GM23338 (cell line): ENCODE data around the gene MYL6.

Experiments used
- CREB1 ChIP-seq: fragments of 250-450 bp; sonication (Bioruptor Pico); IDR thresholded peaks from 2 replicates; pipeline ENCODE4 v1.5.0; 2020; ENCODE audit warnings: low read depth, mild to moderate bottlenecking, moderate library complexity
- EZH2 ChIP-seq: fragments of 200-600 bp; sonication (generic); IDR thresholded peaks from one replicate; pipeline ENCODE4 v1.8.0; 2017; ENCODE audit warnings: antibody characterized with exemption, mild to moderate bottlenecking, low read depth; ENCODE audit not compliant: unreplicated experiment
- EZH2phosphoT487 ChIP-seq: fragments of 200-600 bp; sonication (generic); IDR thresholded peaks from one replicate; pipeline ENCODE4 v1.8.1; 2018; ENCODE audit warnings: antibody characterized with exemption; ENCODE audit not compliant: unreplicated experiment
- JUNB ChIP-seq: IDR thresholded peaks from one replicate; pipeline ENCODE4 v1.6.1; 2016; ENCODE audit warnings: antibody characterized with exemption; ENCODE audit not compliant: unreplicated experiment
- POLR2AphosphoS5 ChIP-seq: IDR thresholded peaks from 2 replicates; pipeline ENCODE4 v1.6.1; 2016; ENCODE audit warnings: antibody characterized with exemption, low read depth
- TF ChIP-seq, protein P1 (sequence below), 2 experiments: fragments of 200-600 bp in 1 of 2; sonication (generic) in 1 of 2; conservative IDR thresholded peaks; 2 replicates each; pipeline versions ENCODE4 v1.5.1 to v1.6.1; 2016 to 2017; ENCODE audit warnings: antibody characterized with exemption in 2 of 2, low read depth in 2 of 2, mild to moderate bottlenecking in 2 of 2, moderate library complexity in 1 of 2
- TF ChIP-seq, protein P2 (sequence below): IDR thresholded peaks from one replicate; pipeline ENCODE4 v1.6.1; 2018; ENCODE audit warnings: antibody characterized with exemption; ENCODE audit not compliant: unreplicated experiment
- TF ChIP-seq, protein P3 (sequence below): IDR thresholded peaks from 2 replicates; pipeline ENCODE4 v1.6.1; 2016; ENCODE audit warnings: antibody characterized with exemption

DNA sequence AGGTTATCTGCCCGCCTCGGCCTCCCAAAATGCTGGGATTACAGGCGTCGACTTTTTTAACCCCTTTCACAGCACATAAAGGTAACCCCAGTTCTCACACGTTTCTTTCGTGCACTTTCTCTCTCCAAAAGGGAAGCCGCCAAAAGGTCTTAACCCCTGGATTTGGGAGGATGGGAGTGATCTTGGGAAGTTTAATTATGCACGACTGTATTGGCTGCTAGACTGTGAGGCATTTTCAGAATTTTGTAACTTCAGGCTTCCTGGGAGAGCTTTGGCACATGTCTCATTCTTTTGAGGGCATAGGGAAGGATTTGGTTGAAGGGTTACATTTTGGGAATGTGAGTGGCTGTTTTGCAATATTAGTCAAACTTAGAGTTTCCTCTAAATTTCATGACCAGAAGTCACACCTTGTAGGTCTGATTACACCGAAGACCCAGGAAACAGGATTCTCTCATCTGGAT lies 32.6 kb downstream of the MYL6 start:
- TF ChIP-seq, protein P1, sequence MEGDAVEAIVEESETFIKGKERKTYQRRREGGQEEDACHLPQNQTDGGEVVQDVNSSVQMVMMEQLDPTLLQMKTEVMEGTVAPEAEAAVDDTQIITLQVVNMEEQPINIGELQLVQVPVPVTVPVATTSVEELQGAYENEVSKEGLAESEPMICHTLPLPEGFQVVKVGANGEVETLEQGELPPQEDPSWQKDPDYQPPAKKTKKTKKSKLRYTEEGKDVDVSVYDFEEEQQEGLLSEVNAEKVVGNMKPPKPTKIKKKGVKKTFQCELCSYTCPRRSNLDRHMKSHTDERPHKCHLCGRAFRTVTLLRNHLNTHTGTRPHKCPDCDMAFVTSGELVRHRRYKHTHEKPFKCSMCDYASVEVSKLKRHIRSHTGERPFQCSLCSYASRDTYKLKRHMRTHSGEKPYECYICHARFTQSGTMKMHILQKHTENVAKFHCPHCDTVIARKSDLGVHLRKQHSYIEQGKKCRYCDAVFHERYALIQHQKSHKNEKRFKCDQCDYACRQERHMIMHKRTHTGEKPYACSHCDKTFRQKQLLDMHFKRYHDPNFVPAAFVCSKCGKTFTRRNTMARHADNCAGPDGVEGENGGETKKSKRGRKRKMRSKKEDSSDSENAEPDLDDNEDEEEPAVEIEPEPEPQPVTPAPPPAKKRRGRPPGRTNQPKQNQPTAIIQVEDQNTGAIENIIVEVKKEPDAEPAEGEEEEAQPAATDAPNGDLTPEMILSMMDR (conservative IDR thresholded peaks at IDR 0.05; ENCODE audit: low read depth in 2 of 2), result no peak
- no peak for TF ChIP-seq POLR2AphosphoS5
- no peak for TF ChIP-seq EZH2phosphoT487
- TF ChIP-seq, protein P2, sequence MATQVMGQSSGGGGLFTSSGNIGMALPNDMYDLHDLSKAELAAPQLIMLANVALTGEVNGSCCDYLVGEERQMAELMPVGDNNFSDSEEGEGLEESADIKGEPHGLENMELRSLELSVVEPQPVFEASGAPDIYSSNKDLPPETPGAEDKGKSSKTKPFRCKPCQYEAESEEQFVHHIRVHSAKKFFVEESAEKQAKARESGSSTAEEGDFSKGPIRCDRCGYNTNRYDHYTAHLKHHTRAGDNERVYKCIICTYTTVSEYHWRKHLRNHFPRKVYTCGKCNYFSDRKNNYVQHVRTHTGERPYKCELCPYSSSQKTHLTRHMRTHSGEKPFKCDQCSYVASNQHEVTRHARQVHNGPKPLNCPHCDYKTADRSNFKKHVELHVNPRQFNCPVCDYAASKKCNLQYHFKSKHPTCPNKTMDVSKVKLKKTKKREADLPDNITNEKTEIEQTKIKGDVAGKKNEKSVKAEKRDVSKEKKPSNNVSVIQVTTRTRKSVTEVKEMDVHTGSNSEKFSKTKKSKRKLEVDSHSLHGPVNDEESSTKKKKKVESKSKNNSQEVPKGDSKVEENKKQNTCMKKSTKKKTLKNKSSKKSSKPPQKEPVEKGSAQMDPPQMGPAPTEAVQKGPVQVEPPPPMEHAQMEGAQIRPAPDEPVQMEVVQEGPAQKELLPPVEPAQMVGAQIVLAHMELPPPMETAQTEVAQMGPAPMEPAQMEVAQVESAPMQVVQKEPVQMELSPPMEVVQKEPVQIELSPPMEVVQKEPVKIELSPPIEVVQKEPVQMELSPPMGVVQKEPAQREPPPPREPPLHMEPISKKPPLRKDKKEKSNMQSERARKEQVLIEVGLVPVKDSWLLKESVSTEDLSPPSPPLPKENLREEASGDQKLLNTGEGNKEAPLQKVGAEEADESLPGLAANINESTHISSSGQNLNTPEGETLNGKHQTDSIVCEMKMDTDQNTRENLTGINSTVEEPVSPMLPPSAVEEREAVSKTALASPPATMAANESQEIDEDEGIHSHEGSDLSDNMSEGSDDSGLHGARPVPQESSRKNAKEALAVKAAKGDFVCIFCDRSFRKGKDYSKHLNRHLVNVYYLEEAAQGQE, result no peak
- no peak for TF ChIP-seq JUNB
- TF ChIP-seq, protein P3, sequence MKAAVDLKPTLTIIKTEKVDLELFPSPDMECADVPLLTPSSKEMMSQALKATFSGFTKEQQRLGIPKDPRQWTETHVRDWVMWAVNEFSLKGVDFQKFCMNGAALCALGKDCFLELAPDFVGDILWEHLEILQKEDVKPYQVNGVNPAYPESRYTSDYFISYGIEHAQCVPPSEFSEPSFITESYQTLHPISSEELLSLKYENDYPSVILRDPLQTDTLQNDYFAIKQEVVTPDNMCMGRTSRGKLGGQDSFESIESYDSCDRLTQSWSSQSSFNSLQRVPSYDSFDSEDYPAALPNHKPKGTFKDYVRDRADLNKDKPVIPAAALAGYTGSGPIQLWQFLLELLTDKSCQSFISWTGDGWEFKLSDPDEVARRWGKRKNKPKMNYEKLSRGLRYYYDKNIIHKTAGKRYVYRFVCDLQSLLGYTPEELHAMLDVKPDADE, result no peak
- no peak for TF ChIP-seq CREB1 (CRISPR knock-in tag)
- no peak for TF ChIP-seq EZH2
